Rectal smooth muscle tissue (tissue), 1 donor: ENCODE measurements around the gene QSOX2.

Source experiments
- H3K27ac ChIP-seq: one replicate; pipeline ENCODE4 v1.7.0; 2013; ENCODE audit warnings: low read depth, low read length, inconsistent platforms
- H3K27me3 ChIP-seq: one replicate; pipeline ENCODE4 v1.7.0; 2013; ENCODE audit warnings: low read length; ENCODE audit not compliant: control insufficient read depth, insufficient read depth
- H3K36me3 ChIP-seq: one replicate; pipeline ENCODE4 v1.7.0; 2013; ENCODE audit warnings: low read length; ENCODE audit not compliant: control insufficient read depth, insufficient read depth
- H3K4me1 ChIP-seq: one replicate; pipeline ENCODE4 v1.7.0; 2013; ENCODE audit warnings: low read length; ENCODE audit not compliant: control insufficient read depth, insufficient read depth
- H3K4me3 ChIP-seq: one replicate; pipeline ENCODE4 v1.7.0; 2013; ENCODE audit warnings: low read length
- H3K9ac ChIP-seq: one replicate; pipeline ENCODE4 v1.7.0; 2013; ENCODE audit warnings: low read length

Gene QSOX2

GRCh38 chr9:136245219-136246150 lies at the start of gene QSOX2:
TSS of gene QSOX2 (minus strand) at chr9:136245812. CDS start at chr9:136245803, 9 bp downstream.
- Histone ChIP-seq H3K4me1 (peaks cover 7% of the 10 kb centered on the region), H3K9ac (peak within 1 kb of the TSS; percentile 61), H3K36me3 (no peaks in the 10 kb centered on the region), H3K27ac (no peak within 1 kb of the TSS), H3K4me3 (peak within 1 kb of the TSS; percentile 78), H3K27me3 (no peaks in the 10 kb centered on the region)

GRCh38 chr9:136295055-136295454 lies 49.4 kb upstream of the QSOX2 start:
- H3K9ac ChIP-seq, result no peak overlapping the region
- H3K36me3 ChIP-seq, result no peaks in the 10 kb centered on the region
- no peak overlapping the region for H3K27ac ChIP-seq
- no peaks in the 10 kb centered on the region for H3K4me1 ChIP-seq
- peaks cover 6% of the 10 kb centered on the region for H3K27me3 ChIP-seq
- no peak overlapping the region for H3K4me3 ChIP-seq

GRCh38 chr9:136294437-136294836 lies 48.8 kb upstream of the QSOX2 start:
- peaks cover 6% of the 10 kb centered on the region for H3K27me3 ChIP-seq
- H3K27ac ChIP-seq, result no peak overlapping the region
- H3K4me1 ChIP-seq, result no peaks in the 10 kb centered on the region
- no peaks in the 10 kb centered on the region for H3K36me3 ChIP-seq
- H3K4me3 ChIP-seq, result no peak overlapping the region
- no peak overlapping the region for H3K9ac ChIP-seq

GRCh38 chr9:136293476-136294077 lies 48.0 kb upstream of the QSOX2 start:
- Histone ChIP-seq H3K4me3 (no peak overlapping the region), H3K9ac (no peak overlapping the region), H3K36me3 (no peaks in the 10 kb centered on the region), H3K27me3 (peaks cover 6% of the 10 kb centered on the region), H3K4me1 (no peaks in the 10 kb centered on the region), H3K27ac (no peak overlapping the region)

- Histone ChIP-seq H3K36me3 (no peaks in the 10 kb centered on the region), H3K4me3 (no peak overlapping the region), H3K27me3 (peaks cover 6% of the 10 kb centered on the region), H3K9ac (no peak overlapping the region), H3K27ac (no peak overlapping the region), H3K4me1 (no peaks in the 10 kb centered on the region)
Measured at GRCh38 chr9:136292591-136293448, 47.2 kb upstream of the QSOX2 start.

- no peak overlapping the region for H3K4me3 ChIP-seq
- H3K27me3 ChIP-seq, result peaks cover 6% of the 10 kb centered on the region
- no peaks in the 10 kb centered on the region for H3K36me3 ChIP-seq
- H3K27ac ChIP-seq, result no peak overlapping the region
- no peaks in the 10 kb centered on the region for H3K4me1 ChIP-seq
- H3K9ac ChIP-seq, result no peak overlapping the region
Measured at GRCh38 chr9:136292026-136292538, 46.5 kb upstream of the QSOX2 start.

GRCh38 chr9:136291306-136292025 lies 45.9 kb upstream of the QSOX2 start:
- Histone ChIP-seq H3K4me1 (no peaks in the 10 kb centered on the region), H3K4me3 (no peak overlapping the region), H3K27ac (no peak overlapping the region), H3K27me3 (peaks cover 6% of the 10 kb centered on the region), H3K36me3 (no peaks in the 10 kb centered on the region), H3K9ac (no peak overlapping the region)

- H3K9ac ChIP-seq, result no peak overlapping the region
- no peak overlapping the region for H3K27ac ChIP-seq
- no peaks in the 10 kb centered on the region for H3K36me3 ChIP-seq
- H3K4me1 ChIP-seq, result no peaks in the 10 kb centered on the region
- H3K27me3 ChIP-seq, result peaks cover 6% of the 10 kb centered on the region
- H3K4me3 ChIP-seq, result no peak overlapping the region
Measured at GRCh38 chr9:136290508-136291000, 44.9 kb upstream of the QSOX2 start.

- Histone ChIP-seq H3K9ac (no peak overlapping the region), H3K36me3 (no peaks in the 10 kb centered on the region), H3K27me3 (peaks cover 6% of the 10 kb centered on the region), H3K4me1 (no peaks in the 10 kb centered on the region), H3K4me3 (no peak overlapping the region), H3K27ac (no peak overlapping the region)
Measured at GRCh38 chr9:136289651-136290507, 44.3 kb upstream of the QSOX2 start.

- no peak overlapping the region for H3K9ac ChIP-seq
- no peaks in the 10 kb centered on the region for H3K4me1 ChIP-seq
- H3K36me3 ChIP-seq, result no peaks in the 10 kb centered on the region
- no peak overlapping the region for H3K4me3 ChIP-seq
- peaks cover 6% of the 10 kb centered on the region for H3K27me3 ChIP-seq
- no peak overlapping the region for H3K27ac ChIP-seq
Measured at GRCh38 chr9:136287960-136288753, 42.5 kb upstream of the QSOX2 start.
